ENCODE data around the gene HRH3.

HRH3 gene

GRCh38 chr20:62228982-62229545 is 9.0 kb upstream of the HRH3 start:
- no peaks in the 10 kb centered on the region for H3K9me3 Mint-ChIP-seq
- TF ChIP-seq CTCF (IDR thresholded peaks at IDR 0.05) = no peak

DNA sequence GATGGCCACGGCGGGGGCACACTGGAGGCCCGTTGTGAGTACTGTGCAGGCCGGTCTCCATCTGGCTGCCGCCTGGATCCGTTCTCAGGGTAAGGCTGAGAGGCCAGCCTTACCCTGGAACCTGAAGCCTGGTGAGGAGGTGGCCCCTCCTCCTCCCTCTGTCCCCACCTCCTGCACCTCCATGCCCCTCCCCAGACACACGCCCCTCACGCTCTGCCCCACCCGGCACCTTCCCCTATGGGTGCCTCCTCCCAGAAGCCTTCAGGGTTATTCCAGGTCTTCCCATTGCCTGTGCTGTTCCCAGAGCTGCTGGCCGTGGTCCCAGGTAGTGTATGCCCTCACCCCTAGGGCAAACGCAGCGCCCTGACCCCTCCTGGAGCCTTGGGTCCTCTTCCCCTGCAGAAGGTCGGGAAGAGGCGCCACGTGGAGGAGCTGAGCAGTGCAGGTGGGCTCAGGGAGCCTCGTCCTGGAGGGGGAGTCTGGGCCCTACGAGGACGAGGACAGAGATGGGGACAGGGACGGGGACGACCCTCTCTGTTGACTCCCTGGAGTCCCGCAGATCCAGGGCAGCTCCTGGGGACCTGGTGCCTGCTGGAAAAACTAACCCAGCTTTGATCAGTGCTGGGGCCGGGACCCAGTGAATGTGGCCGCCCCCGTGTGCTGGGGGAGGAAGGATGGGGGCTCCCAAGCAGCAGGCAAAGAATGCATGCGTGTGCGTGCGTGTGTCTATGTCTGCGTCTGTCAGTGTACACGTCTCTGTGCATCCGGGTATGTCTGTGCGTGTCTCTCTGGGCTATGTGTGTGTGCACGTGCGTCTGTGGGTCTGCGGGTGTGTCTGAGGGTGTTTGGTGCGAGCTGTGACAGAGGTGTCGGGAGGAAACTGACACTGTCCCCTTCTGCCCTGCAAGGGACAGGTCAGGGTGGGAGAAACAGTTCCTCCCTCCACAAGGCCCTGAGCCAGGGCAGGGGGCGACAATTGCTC is 8.2 kb upstream of the HRH3 start:
- Mint-ChIP-seq H3K4me3 (no peak overlapping the region), H3K4me1 (no peaks in the 10 kb centered on the region)

More at GRCh38 chr20:62228982-62229545, 9.0 kb upstream of the HRH3 start:
- no peak for DNase-seq
- H3K27me3 Mint-ChIP-seq (ENCODE audit: low read depth, poor library complexity) = peaks cover 31% of the 10 kb centered on the region
- no peaks in the 10 kb centered on the region for H3K4me1 Mint-ChIP-seq
- H3K27ac Mint-ChIP-seq = no peak overlapping the region
- no peak overlapping the region for H3K4me3 Mint-ChIP-seq
- H3K36me3 Mint-ChIP-seq (ENCODE audit: low read depth) = no peaks in the 10 kb centered on the region

GRCh38 chr20:62227591-62227976 is 7.5 kb upstream of the HRH3 start:
- no peak for TF ChIP-seq CTCF (IDR thresholded peaks at IDR 0.05)
- DNase-seq = no peak

More for the DNA sequence above, 8.2 kb upstream of the HRH3 start:
- peaks cover 39% of the 10 kb centered on the region for H3K27me3 Mint-ChIP-seq (ENCODE audit: low read depth, poor library complexity)
- H3K27ac Mint-ChIP-seq = no peak overlapping the region
- H3K36me3 Mint-ChIP-seq (ENCODE audit: low read depth) = no peaks in the 10 kb centered on the region
- no peak for DNase-seq
- H3K9me3 Mint-ChIP-seq = no peaks in the 10 kb centered on the region
- no peak for TF ChIP-seq CTCF (IDR thresholded peaks at IDR 0.05)

DNA sequence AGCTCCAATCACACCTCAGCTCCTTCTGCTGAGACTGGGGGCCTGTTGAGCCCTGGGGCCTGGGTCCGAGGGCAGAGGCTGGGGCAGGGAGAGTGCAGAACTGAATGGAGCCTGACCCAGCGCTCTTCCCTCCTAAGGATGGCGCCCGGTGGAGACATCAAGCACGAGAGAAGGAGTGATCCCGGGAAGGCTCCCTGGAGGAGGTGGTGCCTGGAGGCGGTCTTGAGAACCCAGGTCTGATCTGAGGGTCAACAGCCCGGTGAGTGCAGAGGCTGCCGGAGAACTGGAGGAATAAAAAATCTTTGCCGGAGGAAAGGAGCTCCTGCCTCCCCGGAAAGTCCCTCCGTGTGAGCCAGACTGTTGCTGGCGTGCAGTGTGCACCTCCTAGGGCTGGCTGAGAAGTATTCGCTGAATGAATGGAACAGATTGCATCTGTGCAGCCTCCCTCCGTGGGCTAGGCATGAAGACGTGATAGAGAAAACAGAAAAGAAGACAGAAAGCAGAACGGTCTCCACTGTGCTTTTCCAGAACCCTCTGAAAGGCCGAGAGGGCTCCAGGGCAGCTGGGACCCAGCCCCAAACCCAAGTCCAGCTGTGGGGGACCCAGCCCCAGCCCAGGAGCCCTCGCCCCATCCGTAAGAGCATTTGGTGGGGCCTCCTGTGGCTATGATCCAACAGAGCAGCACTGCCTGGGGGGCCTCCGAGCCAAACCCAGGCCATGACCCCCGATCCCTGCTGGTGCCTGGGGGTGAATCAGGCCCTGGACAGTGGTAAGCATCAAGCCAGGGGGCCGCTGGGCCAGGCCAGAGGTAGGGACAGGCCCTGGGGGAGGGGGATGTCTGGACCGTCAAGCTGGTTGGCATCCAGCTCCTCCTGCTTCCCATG is 6.9 kb upstream of the HRH3 start:
- no peaks in the 10 kb centered on the region for H3K9me3 Mint-ChIP-seq
- H3K27me3 Mint-ChIP-seq (ENCODE audit: low read depth, poor library complexity) = peaks cover 52% of the 10 kb centered on the region
- no peaks in the 10 kb centered on the region for H3K4me1 Mint-ChIP-seq
- H3K27ac Mint-ChIP-seq = no peak overlapping the region
- H3K36me3 Mint-ChIP-seq (ENCODE audit: low read depth) = no peaks in the 10 kb centered on the region
- H3K4me3 Mint-ChIP-seq = no peak overlapping the region
- no peak for TF ChIP-seq CTCF (IDR thresholded peaks at IDR 0.05)
- DNase-seq = no peak

More at GRCh38 chr20:62227591-62227976, 7.5 kb upstream of the HRH3 start:
- Mint-ChIP-seq H3K27ac (no peak overlapping the region), H3K27me3 (ENCODE audit: low read depth, poor library complexity) (peaks cover 46% of the 10 kb centered on the region), H3K36me3 (ENCODE audit: low read depth) (no peaks in the 10 kb centered on the region), H3K4me3 (no peak overlapping the region), H3K9me3 (no peaks in the 10 kb centered on the region), H3K4me1 (no peaks in the 10 kb centered on the region)

- Mint-ChIP-seq H3K36me3 (ENCODE audit: low read depth) (no peaks in the 10 kb centered on the region), H3K4me1 (peaks cover 2% of the 10 kb centered on the region)
Observed at GRCh38 chr20:62225820-62226635, 6.0 kb upstream of the HRH3 start.

More at GRCh38 chr20:62225820-62226635, 6.0 kb upstream of the HRH3 start:
- peaks cover 61% of the 10 kb centered on the region for H3K27me3 Mint-ChIP-seq (ENCODE audit: low read depth, poor library complexity)
- no peak overlapping the region for H3K27ac Mint-ChIP-seq
- H3K4me3 Mint-ChIP-seq = no peak overlapping the region
- no peak for TF ChIP-seq CTCF (IDR thresholded peaks at IDR 0.05)
- H3K9me3 Mint-ChIP-seq = no peaks in the 10 kb centered on the region
- no peak for DNase-seq
